Spleen (tissue), 11 donors: Measurements from ENCODE around the gene SLFN14. TPM values are rescaled to one million over a fixed set of nuclear protein-coding genes. Genes with fewer than 3 reads are reported as not detected.

Experiments used
- DNase-seq: peaks from one replicate; pipeline ENCODE4 v3.0.0-alpha.2; 2020
- H3K27ac ChIP-seq, 8 donors: fragments of 200-600 bp; sonication (generic) in 7 of 8; 1 replicate in 4 of 8; 2 replicates in 4 of 8; pipeline versions ENCODE4 v1.5.0 to v1.8.0; 2016 to 2021; ENCODE audit warnings: inconsistent platforms in 4 of 8, mild to moderate bottlenecking in 4 of 8, moderate library complexity in 1 of 8
- H3K27me3 ChIP-seq, 7 donors: fragments of 200-600 bp; sonication (generic) in 6 of 7; replicated peaks in 1 of 7; 1 replicate in 4 of 7; 2 replicates in 3 of 7; pipeline versions ENCODE4 v1.5.0 to v1.8.0; 2016 to 2021; ENCODE audit warnings: inconsistent platforms in 3 of 7, mild to moderate bottlenecking in 1 of 7
- H3K36me3 ChIP-seq, 6 donors: fragments of 200-600 bp; sonication (generic) in 5 of 6; 1 replicate in 4 of 6; 2 replicates in 2 of 6; pipeline versions ENCODE4 v1.5.0 to v1.8.0; 2016 to 2021; ENCODE audit warnings: inconsistent platforms in 2 of 6
- H3K4me1 ChIP-seq, 6 donors: fragments of 200-600 bp; sonication (generic) in 5 of 6; 1 replicate in 3 of 6; 2 replicates in 3 of 6; pipeline versions ENCODE4 v1.5.0 to v1.8.0; 2016 to 2021; ENCODE audit warnings: inconsistent platforms in 3 of 6
- H3K4me3 ChIP-seq, 8 donors: fragments of 200-600 bp; sonication (generic) in 7 of 8; 1 replicate in 4 of 8; 2 replicates in 4 of 8; pipeline versions ENCODE4 v1.5.0 to v1.8.0; 2016 to 2021; ENCODE audit warnings: inconsistent platforms in 4 of 8, mild to moderate bottlenecking in 4 of 8, moderate library complexity in 2 of 8
- H3K9me3 ChIP-seq, 8 donors: fragments of 200-600 bp; sonication (generic) in 7 of 8; 1 replicate in 4 of 8; 2 replicates in 4 of 8; pipeline versions ENCODE4 v1.5.0 to v1.8.0; 2016 to 2021; ENCODE audit warnings: inconsistent platforms in 4 of 8
- POLR2A ChIP-seq, 3 donors: fragments of 450-650 bp; IDR thresholded peaks; one replicate each; pipeline ENCODE4 v1.5.1; 2017; ENCODE audit warnings: antibody characterized with exemption in 3 of 3, mild to moderate bottlenecking in 1 of 3
- POLR2AphosphoS5 ChIP-seq, 3 donors: sonication (generic); formaldehyde crosslinking; IDR thresholded peaks; one replicate each; pipeline ENCODE4 v1.5.1; 2017; ENCODE audit warnings: antibody characterized with exemption in 3 of 3
- WGBS, 5 donors: extraction: QIAGEN DNeasy Blood & Tissue Kit in 3 of 5; methylation state at CpG; one replicate each; pipeline versions ENCODE4 v1.1.5 to v1.1.7; 2013 to 2018; 5-methylcytosine and 5-hydroxymethylcytosine counted together
- intact Hi-C: fragments of 100-400 bp; cut with DNase I; formaldehyde crosslinking; loops from one replicate; pipeline ENCODE4 v1.15.0; 2023; ENCODE audit warnings: low total_unique reads
- polyA plus RNA-seq, 3 donors: library from polyadenylated mRNA; stranded (reverse); fragments of 200-250 nt; gene quantifications; one replicate each; pipeline ENCODE4 v1.2.1, GENCODE V29; 2013
- total RNA-seq, 7 donors: library from RNA; depleted of rRNA in 3 of 7; stranded (reverse); fragments of >200 nt in 3 of 7; fragmentation: NEBNext Ultra II Directional in 4 of 7; extraction: Animal tissue kit (Norgen Biotek cat#: 25700) in 4 of 7; gene quantifications; one replicate each; pipeline versions ENCODE4 v1.1.0 to v1.2.1, GENCODE V29; 2016 to 2021
- TF ChIP-seq, protein P1 (sequence below), 11 experiments: fragments of 200-600 bp in 7 of 11; fragments of 450-650 bp in 4 of 11; sonication (generic) in 4 of 11; IDR thresholded peaks in 8 of 11; conservative IDR thresholded peaks in 3 of 11; 1 replicate in 7 of 11; 2 replicates in 4 of 11; pipeline versions ENCODE4 v1.4.0 to v1.8.0; 2016 to 2021; ENCODE audit warnings: antibody characterized with exemption in 11 of 11, inconsistent platforms in 4 of 11, mild to moderate bottlenecking in 1 of 11
- donor health status: healthy with polysubstance abuse.
- donor health status: DM: no; HTN: no; CAD: no; lungs with moderate emphysema.
- donor health status: DM: no; HTN: no; CAD: no.
- donor health status: Bipolar disorder and iron deficiency.
- donor health status: healthy.
- donor health status: DM: no; HTN: no; CAD: no.
- donor health status: DM: yes; HTN: yes; CAD: no.

SLFN14 gene
- total and polyA plus RNA-seq, 10 donors = 0.03 to 6.2 (median 0.52) TPM; not detected in 1

DNA sequence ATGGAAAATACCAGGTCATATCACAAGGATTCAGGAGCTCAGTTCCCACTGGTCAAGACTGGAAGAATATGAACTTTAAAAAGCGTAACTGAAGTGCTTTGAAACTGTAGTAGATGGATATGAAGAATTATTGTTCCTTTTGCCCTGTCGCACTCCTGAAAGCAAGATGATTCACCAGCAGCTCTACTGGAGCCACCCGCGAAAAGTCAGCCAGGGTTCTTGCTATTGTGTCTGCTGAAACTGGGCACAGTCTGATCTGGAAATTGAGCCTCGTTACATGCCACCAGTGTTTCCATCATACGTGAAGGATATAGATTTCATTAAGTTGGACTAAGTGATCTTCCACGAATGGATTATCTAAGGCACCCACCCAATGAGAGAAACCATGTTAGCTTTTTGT lies 43.1 kb upstream of the SLFN14 start:
- Histone ChIP-seq H3K9me3 (no peaks in the 10 kb centered on the region), H3K27ac (no peak overlapping the region), H3K4me1 (no peaks in the 10 kb centered on the region), H3K27me3 (no peaks in the 10 kb centered on the region), H3K4me3 (no peak overlapping the region), H3K36me3 (peaks cover 3 to 100% (median 85%) of the 10 kb centered on the region in 6 donors)
- TF ChIP-seq POLR2AphosphoS5 (IDR thresholded peaks at IDR 0.05) (no peak), POLR2A (IDR thresholded peaks at IDR 0.05) (no peak)
- TF ChIP-seq, protein P1, sequence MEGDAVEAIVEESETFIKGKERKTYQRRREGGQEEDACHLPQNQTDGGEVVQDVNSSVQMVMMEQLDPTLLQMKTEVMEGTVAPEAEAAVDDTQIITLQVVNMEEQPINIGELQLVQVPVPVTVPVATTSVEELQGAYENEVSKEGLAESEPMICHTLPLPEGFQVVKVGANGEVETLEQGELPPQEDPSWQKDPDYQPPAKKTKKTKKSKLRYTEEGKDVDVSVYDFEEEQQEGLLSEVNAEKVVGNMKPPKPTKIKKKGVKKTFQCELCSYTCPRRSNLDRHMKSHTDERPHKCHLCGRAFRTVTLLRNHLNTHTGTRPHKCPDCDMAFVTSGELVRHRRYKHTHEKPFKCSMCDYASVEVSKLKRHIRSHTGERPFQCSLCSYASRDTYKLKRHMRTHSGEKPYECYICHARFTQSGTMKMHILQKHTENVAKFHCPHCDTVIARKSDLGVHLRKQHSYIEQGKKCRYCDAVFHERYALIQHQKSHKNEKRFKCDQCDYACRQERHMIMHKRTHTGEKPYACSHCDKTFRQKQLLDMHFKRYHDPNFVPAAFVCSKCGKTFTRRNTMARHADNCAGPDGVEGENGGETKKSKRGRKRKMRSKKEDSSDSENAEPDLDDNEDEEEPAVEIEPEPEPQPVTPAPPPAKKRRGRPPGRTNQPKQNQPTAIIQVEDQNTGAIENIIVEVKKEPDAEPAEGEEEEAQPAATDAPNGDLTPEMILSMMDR (IDR thresholded peaks at IDR 0.05 in 8 of 11, conservative IDR thresholded peaks at IDR 0.05 in 3 of 11) = no peak
- DNase-seq = no peak
- intact Hi-C loops = no loop called here
- WGBS, 5 donors = 88 to 96% (median 92%) methylated on average over 7 of the region's 7 CpGs

DNA sequence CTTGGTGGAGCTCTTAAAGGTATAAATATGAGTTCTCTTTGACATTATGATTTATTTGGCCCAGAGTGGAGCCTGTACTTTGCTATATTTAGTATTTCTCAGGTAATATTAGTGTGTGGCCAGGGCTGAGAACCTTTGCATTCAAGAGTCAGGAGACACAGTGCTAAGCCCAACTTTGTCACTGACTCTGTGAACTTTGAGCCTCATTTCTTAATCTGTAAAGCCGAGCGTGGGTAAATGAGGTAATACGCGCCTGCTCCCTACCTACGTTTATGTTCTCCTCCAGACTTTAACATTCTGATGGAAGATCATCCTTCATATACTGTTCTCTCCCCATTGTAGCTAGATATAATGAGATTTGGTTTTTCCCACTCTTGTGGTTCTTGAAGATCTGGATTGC lies 37.0 kb upstream of the SLFN14 start:
- H3K27ac ChIP-seq = no peak overlapping the region
- 73 to 79% (median 76%) methylated on average over 5 of the region's 5 CpGs for WGBS, 5 donors
- intact Hi-C loops = no loop called here
- H3K36me3 ChIP-seq = peaks cover 3 to 94% (median 78%) of the 10 kb centered on the region in 6 donors
- no peak for TF ChIP-seq POLR2AphosphoS5 (IDR thresholded peaks at IDR 0.05)
- TF ChIP-seq, protein P1 (IDR thresholded peaks at IDR 0.05 in 8 of 11, conservative IDR thresholded peaks at IDR 0.05 in 3 of 11) = no peak
- TF ChIP-seq POLR2A (IDR thresholded peaks at IDR 0.05) = no peak
- peaks cover 0 to 24% (median 2%) of the 10 kb centered on the region in 6 donors for H3K4me1 ChIP-seq
- no peaks in the 10 kb centered on the region for H3K27me3 ChIP-seq
- no peaks in the 10 kb centered on the region for H3K9me3 ChIP-seq
- no peak for DNase-seq
- H3K4me3 ChIP-seq = no peak overlapping the region

DNA sequence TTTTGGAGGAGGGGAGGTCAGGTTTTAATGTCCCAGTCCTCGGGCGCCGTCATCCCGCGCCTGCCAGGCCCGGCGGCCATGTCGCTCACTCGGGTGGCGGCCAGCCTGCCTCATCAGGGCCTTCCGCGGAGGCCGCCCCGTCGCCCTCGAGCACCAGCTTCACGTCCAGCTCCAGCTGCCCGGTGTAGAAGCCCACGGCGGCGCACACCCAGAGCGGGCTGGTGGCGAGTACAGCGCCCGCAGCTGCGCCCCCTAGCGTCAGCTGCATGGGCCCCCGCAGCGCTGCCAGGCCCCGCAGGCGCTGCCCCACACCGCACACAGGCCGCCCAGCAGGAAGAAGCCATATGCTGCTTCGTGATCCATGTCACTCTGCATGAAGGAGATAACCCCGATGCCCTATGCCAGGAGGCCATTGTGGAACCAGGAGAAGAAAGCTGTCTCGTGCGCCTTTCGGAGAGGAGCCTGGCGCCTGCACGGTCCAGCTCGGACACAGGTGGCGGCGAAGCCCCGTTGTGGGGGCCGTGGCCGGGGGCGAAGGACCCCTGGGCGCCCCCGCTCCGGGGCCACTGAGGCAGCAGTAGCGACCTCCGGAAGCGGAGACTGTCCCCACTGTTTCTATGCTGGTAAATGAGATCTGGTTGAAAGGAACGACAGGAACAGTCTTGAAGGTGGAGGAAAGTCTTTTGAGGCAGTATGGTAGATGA lies 36.1 kb upstream of the SLFN14 start:
- intact Hi-C loops = no loop called here
- Histone ChIP-seq H3K27ac (peak overlapping the region in 2 of 8 donors; percentile 7 to 18), H3K27me3 (no peaks in the 10 kb centered on the region), H3K4me3 (no peak overlapping the region), H3K4me1 (peaks cover 0 to 34% (median 4%) of the 10 kb centered on the region in 6 donors), H3K36me3 (peaks cover 3 to 89% (median 69%) of the 10 kb centered on the region in 6 donors), H3K9me3 (no peaks in the 10 kb centered on the region)
- 90 to 95% (median 94%) methylated on average over 31 to 54 of the region's 54 CpGs for WGBS, 5 donors
- peak in 1 of 3 donors; percentile 37 for TF ChIP-seq POLR2AphosphoS5 (IDR thresholded peaks at IDR 0.05)
- TF ChIP-seq, protein P1 (IDR thresholded peaks at IDR 0.05 in 8 of 11, conservative IDR thresholded peaks at IDR 0.05 in 3 of 11) = no peak
- no peak for DNase-seq

DNA sequence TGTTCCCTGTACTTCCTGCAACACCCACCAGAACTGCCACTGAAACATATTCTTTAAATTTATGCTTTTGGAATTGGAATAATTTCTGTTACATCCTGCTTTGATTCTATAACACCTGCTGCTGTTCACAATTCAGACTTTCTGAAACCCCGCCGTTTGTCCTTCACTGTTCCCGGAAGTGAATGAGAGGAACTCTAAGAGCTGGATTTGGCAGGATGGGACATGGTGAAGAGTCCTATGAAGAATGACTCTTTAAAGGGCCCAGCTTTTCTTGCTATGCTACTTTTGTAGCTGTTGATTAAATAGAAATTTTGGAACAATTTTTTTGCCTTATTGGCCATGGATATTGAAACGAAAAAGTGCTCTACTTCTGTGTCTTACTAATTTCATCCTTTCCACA lies 35.5 kb upstream of the SLFN14 start:
- intact Hi-C loops = no loop called here
- no peak overlapping the region for H3K4me3 ChIP-seq
- H3K36me3 ChIP-seq = peaks cover 3 to 86% (median 64%) of the 10 kb centered on the region in 6 donors
- peak overlapping the region in 2 of 8 donors; percentile 7 to 18 for H3K27ac ChIP-seq
- WGBS, 5 donors = 73 to 81% (median 74%) methylated on average over 4 of the region's 4 CpGs
- no peak for DNase-seq
- TF ChIP-seq, protein P1 (IDR thresholded peaks at IDR 0.05 in 8 of 11, conservative IDR thresholded peaks at IDR 0.05 in 3 of 11) = no peak
- no peak for TF ChIP-seq POLR2AphosphoS5 (IDR thresholded peaks at IDR 0.05)
- no peak for TF ChIP-seq POLR2A (IDR thresholded peaks at IDR 0.05)
- H3K9me3 ChIP-seq = no peaks in the 10 kb centered on the region
- no peaks in the 10 kb centered on the region for H3K27me3 ChIP-seq
- H3K4me1 ChIP-seq = peaks cover 0 to 40% (median 4%) of the 10 kb centered on the region in 6 donors
